ENCODE data around the gene ZNF618.

ZNF618 gene

GRCh38 chr9:114096866-114097612 is 220.9 kb downstream of the ZNF618 start:
- no peak for DNase-seq (ENCODE audit: low read depth, low spot score)
- no peak overlapping the region for H3K4me3 ChIP-seq (ENCODE audit: low read depth, low read length)
- POLR2A ChIA-PET, result no interaction called here
- TF ChIP-seq CTCF (IDR thresholded peaks at IDR 0.05; ENCODE audit: insufficient read depth, low read length, missing control alignments), result no peak
- CTCF ChIA-PET, result interaction anchor here (1.4 to 10.5 kb wide), 6 partner anchors 9 to 194 kb away, joined by 4 to 118 read pairs (median 12); no protein-coding TSS in a partner anchor

- ChIA-PET POLR2A (no interaction called here), CTCF (interaction anchor here (1.4 to 10.5 kb wide), 5 partner anchors 10 to 194 kb away, joined by 4 to 118 read pairs (median 19); no protein-coding TSS in a partner anchor)
- no peak for DNase-seq (ENCODE audit: low read depth, low spot score)
- peak overlapping the region; percentile 37 for H3K4me3 ChIP-seq (ENCODE audit: low read depth, low read length)
- no peak for TF ChIP-seq CTCF (IDR thresholded peaks at IDR 0.05; ENCODE audit: insufficient read depth, low read length, missing control alignments)
Measured at GRCh38 chr9:114097613-114098020, 221.5 kb downstream of the ZNF618 start.

- no peak for DNase-seq (ENCODE audit: low read depth, low spot score)
- no peak for TF ChIP-seq CTCF (IDR thresholded peaks at IDR 0.05; ENCODE audit: insufficient read depth, low read length, missing control alignments)
- peak overlapping the region; percentile 37 for H3K4me3 ChIP-seq (ENCODE audit: low read depth, low read length)
- ChIA-PET CTCF (interaction anchor here (1.7 to 10.5 kb wide), 3 partner anchors 9 to 18 kb away, joined by 6 to 118 read pairs (median 91); no protein-coding TSS in a partner anchor), POLR2A (no interaction called here)
Measured at GRCh38 chr9:114098021-114098935, 222.2 kb downstream of the ZNF618 start.

- ChIA-PET POLR2A (no interaction called here), CTCF (interaction anchor here (2.0 to 10.5 kb wide), 4 partner anchors 8 to 192 kb away, joined by 6 to 118 read pairs (median 63); no protein-coding TSS in a partner anchor)
- TF ChIP-seq CTCF (IDR thresholded peaks at IDR 0.05; ENCODE audit: insufficient read depth, low read length, missing control alignments), result no peak
- no peak for DNase-seq (ENCODE audit: low read depth, low spot score)
- peak within 1 kb of the TSS; percentile 37 for H3K4me3 ChIP-seq (ENCODE audit: low read depth, low read length)
Measured at GRCh38 chr9:114098936-114099668, 223.0 kb downstream of the ZNF618 start, which contains the start of gene KIF12. KIF12 (minus strand) TSS chr9:114099292; CDS start chr9:114099276, 16 bp downstream.

- no peak for DNase-seq (ENCODE audit: low read depth, low spot score)
- POLR2A ChIA-PET, result no interaction called here
- no peak overlapping the region for H3K4me3 ChIP-seq (ENCODE audit: low read depth, low read length)
- no peak for TF ChIP-seq CTCF (IDR thresholded peaks at IDR 0.05; ENCODE audit: insufficient read depth, low read length, missing control alignments)
- CTCF ChIA-PET, result interaction anchor here (2.0 to 10.5 kb wide), 5 partner anchors 8 to 209 kb away, joined by 6 to 118 read pairs (median 35); no protein-coding TSS in a partner anchor
Measured at GRCh38 chr9:114099669-114100270, 223.7 kb downstream of the ZNF618 start.
